Measurements from ENCODE around the gene TMEM87A. TPM values are rescaled to one million over a fixed set of nuclear protein-coding genes. Genes with fewer than 3 reads are reported as not detected.

The TMEM87A gene
- total and polyA plus RNA-seq, 2 of the 4 experiments (the other 2 are of a cell fraction) = 16.6 to 45.3 TPM

- Histone ChIP-seq H3K79me1 (ENCODE audit: low read depth in 1 of 2, low read length in 2 of 2) (peaks cover 16 to 29% of the 10 kb centered on the region in 2 experiments), H3K27ac (ENCODE audit: insufficient read depth, low read length) (no peak overlapping the region), H3K9me1 (ENCODE audit: insufficient read depth, low read length) (0 out of 2 replicates have a peak, but pooled peaks cover 5% of the 10 kb centered on the region), H4K20me1 (ENCODE audit: insufficient read depth, low read length) (no peaks in the 10 kb centered on the region; the same call in 1 of the 2 replicates), H3K18ac (ENCODE audit: low read depth, low read length) (no peak overlapping the region), H3K36me3 (ENCODE audit: control insufficient read depth, insufficient read depth, low read length) (peaks cover 21% of the 10 kb centered on the region), H4K91ac (ENCODE audit: insufficient read depth, low read depth, low read length) (no peak overlapping the region), H3K4me3 (ENCODE audit: insufficient read depth, low read depth, low read length) (no peak overlapping the region), H2BK20ac (ENCODE audit: low read depth, low read length) (no peak overlapping the region), H2AK5ac (ENCODE audit: low read depth, low read length) (no peak overlapping the region), H2BK15ac (ENCODE audit: low read depth, low read length) (no peak overlapping the region), H3K4me2 (ENCODE audit: low read depth, low read length) (no peak overlapping the region), H3K23ac (ENCODE audit: low read depth, low read length) (no peak overlapping the region), H3K9me3 (ENCODE audit: control insufficient read depth, insufficient read depth, low read length) (no peaks in the 10 kb centered on the region), H4K5ac (ENCODE audit: low read depth, low read length) (no peak overlapping the region), H2AFZ (replicated peaks; ENCODE audit: low read length, poor library complexity) (no peak overlapping the region), H2AK9ac (replicated peaks; ENCODE audit: low read depth, low read length, poor library complexity) (no peak overlapping the region), H3K4me1 (ENCODE audit: control insufficient read depth, insufficient read depth, low read length) (no peaks in the 10 kb centered on the region; the same call in 1 of the 2 replicates), H3K27me3 (ENCODE audit: control insufficient read depth, insufficient read depth, low read length) (no peaks in the 10 kb centered on the region), H3K56ac (ENCODE audit: extremely low read depth, insufficient read depth, low read length) (no peak overlapping the region), H2BK120ac (ENCODE audit: low read depth, low read length) (no peak overlapping the region), H3K9ac (ENCODE audit: low read depth, low read length) (no peak overlapping the region), H3K4ac (ENCODE audit: low read depth, low read length) (no peak overlapping the region), H3K14ac (replicated peaks; ENCODE audit: low read depth, low read length) (no peak overlapping the region), H2BK5ac (ENCODE audit: low read depth, low read length, poor library complexity, severe bottlenecking) (no peak overlapping the region), H4K8ac (ENCODE audit: low read depth in 2 of 2, low read length in 2 of 2) (no peak overlapping the region)
- ChIA-PET CTCF (no interaction called here), POLR2A (ENCODE audit: unreplicated experiment) (no interaction called here)
- no peak for ATAC-seq (ENCODE audit: low read depth)
- BruUV-seq (replicated peaks) = no TSS peak
- intact Hi-C loops (cut with micrococcal nuclease) = no loop called here
- WGBS, 2 experiments (ENCODE audit: extremely low coverage in 2 of 2, insufficient read length in 1 of 2) = no CpG with 5 or more reads among the region's 3 CpGs
- TF ChIP-seq MAZ (IDR thresholded peaks at IDR 0.05; ENCODE audit: borderline replicate concordance, low read depth, low read length) (no peak), CHD1 (IDR thresholded peaks at IDR 0.05; ENCODE audit: low read depth, low read length) (no peak), POLR2A (IDR thresholded peaks at IDR 0.05; ENCODE audit: low read depth, low read length) (no peak), MXI1 (IDR thresholded peaks at IDR 0.05; ENCODE audit: borderline replicate concordance, low read depth, low read length) (no peak), CEBPB (IDR thresholded peaks at IDR 0.05; ENCODE audit: low read depth, low read length) (no peak), ELK1 (IDR thresholded peaks at IDR 0.05; ENCODE audit: borderline replicate concordance, low read depth, low read length) (no peak), RAD21 (IDR thresholded peaks at IDR 0.05; ENCODE audit: low read length) (no peak)
- dilution Hi-C loops (cut with HindIII; ENCODE audit: low sequenced_read_pairs, unreplicated experiment) = no loop called here
- DNase-seq = no peak
- in situ Hi-C loops (cut with MboI; ENCODE audit: low sequenced_read_pairs) = no loop called here
These were observed 79.8 kb downstream of the TMEM87A start for GRCh38 chr15:42193383-42193782.

Data from IMR-90 (cell line).